ENCODE measurements around the gene KIR3DL2. TPM values are rescaled to one million over a fixed set of nuclear protein-coding genes. Genes with fewer than 3 reads are reported as not detected.
"Not testable (repeated sequence)": the region's sequence is repeated elsewhere in the genome, so short reads cannot be mapped to it uniquely, and the experiment has no call there.

The KIR3DL2 gene
- total RNA-seq, 1 experiment from 2014 or later: not detected

DNA sequence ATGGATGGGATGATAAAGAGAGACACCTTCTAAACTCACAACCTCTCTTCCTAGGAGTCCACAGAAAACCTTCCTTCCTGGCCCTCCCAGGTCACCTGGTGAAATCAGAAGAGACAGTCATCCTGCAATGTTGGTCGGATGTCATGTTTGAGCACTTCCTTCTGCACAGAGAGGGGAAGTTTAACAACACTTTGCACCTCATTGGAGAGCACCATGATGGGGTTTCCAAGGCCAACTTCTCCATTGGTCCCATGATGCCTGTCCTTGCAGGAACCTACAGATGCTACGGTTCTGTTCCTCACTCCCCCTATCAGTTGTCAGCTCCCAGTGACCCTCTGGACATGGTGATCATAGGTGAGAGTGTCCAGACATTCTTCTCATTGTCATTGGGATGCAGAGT lies 12.7 kb upstream of the KIR3DL2 start:
- not testable (repeated sequence) for H3K27me3 ChIP-seq (replicated peaks); H3K9me3 ChIP-seq (replicated peaks); H3K27ac ChIP-seq; DNase-seq (ENCODE audit: low read depth in 1 of 2, low spot score in 2 of 2); H3K4me3 ChIP-seq; H3K4me1 ChIP-seq (replicated peaks); H3K36me3 ChIP-seq

DNA sequence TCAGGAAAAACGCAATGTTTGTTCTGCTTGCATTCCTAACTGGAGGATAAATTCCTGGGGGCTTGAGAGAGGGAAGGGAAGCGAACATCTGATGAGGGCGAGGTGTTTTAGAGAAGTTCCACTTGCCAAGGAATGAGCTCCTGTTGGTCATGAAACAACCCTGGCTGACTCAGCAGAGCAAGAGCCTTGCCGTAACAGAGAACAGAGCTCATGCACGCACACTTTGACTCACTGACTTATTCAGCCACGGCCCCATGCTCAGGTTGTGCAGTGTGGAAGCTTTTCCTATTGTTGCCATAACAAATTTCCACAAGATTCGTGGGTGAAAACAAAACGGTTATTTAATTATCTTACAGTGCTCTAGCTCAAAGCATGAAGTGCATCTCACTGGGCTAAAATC lies 7.1 kb upstream of the KIR3DL2 start:
- not testable (repeated sequence) for H3K36me3 ChIP-seq; DNase-seq (ENCODE audit: low read depth in 1 of 2, low spot score in 2 of 2); H3K27me3 ChIP-seq (replicated peaks); H3K4me3 ChIP-seq; H3K9me3 ChIP-seq (replicated peaks); H3K27ac ChIP-seq; H3K4me1 ChIP-seq (replicated peaks)

DNA sequence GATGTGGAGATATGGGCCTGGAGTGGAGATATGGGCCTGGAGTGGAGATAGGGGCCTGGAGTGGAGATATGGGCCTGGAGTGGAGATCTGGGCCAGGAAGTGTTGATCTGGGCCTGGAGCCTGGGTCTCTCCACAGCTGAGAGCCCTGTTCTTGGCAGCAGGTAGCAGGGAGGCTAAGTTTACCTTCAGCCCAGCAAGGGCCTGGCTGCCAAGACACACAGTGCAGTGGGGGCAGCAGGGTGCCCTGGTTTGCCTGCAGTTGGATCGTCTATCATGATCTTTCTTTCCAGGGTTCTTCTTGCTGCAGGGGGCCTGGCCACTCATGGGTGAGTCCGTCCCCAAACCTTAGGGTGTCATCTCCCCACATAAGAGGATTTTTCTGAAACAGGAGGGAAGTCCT lies 687 bp downstream of the KIR3DL2 start:
- Histone ChIP-seq H3K36me3 (no peaks in the 10 kb centered on the region), H3K9me3 (replicated peaks) (no peaks in the 10 kb centered on the region), H3K4me3 (no peak overlapping the region), H3K27me3 (replicated peaks) (no peaks in the 10 kb centered on the region), H3K27ac (no peak overlapping the region), H3K4me1 (replicated peaks) (no peaks in the 10 kb centered on the region)
- no peak for DNase-seq (ENCODE audit: low read depth in 1 of 2, low spot score in 2 of 2)

DNA sequence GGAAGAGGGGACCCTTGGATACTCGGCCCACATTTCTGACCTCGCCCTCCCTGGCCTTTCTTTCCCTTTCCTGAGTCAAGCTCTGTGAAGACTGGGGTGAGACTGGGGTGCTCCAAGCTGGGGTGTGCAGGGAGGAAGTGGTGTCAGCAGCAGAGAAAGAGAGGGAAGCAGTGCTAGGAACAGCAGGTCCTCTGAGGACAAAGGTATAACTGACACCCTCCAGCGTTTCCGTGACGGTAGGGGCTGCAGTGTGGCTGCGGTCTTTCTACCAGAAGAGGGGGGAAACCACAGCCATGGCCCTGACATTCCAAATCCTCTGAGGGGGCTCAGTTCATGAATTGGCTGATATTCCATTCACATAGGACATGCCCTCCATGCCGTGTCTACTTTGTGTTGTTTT lies 1.1 kb downstream of the KIR3DL2 start:
- DNase-seq (ENCODE audit: low read depth in 1 of 2, low spot score in 2 of 2): no peak
- Histone ChIP-seq H3K4me1 (replicated peaks) (no peaks in the 10 kb centered on the region), H3K9me3 (replicated peaks) (no peaks in the 10 kb centered on the region), H3K27me3 (replicated peaks) (no peaks in the 10 kb centered on the region), H3K4me3 (no peak overlapping the region), H3K36me3 (no peaks in the 10 kb centered on the region), H3K27ac (no peak overlapping the region)

DNA sequence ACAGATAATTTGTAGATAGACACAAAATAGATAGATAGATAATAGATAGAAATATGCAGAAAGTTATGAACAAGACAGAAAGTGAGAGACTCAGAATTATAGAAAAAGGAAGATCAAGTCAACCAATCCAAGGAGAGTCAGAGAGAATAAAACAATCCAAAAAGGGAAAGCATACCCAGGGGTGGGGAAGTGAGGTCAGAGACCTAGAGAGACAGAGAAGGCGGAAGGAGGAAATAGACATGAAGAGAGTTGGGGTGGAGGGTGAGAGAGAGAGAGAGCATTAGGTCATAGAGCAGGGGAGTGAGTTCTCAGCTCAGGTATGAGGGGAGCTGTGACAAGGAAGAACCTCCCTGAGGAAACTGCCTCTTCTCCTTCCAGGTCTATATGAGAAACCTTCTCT lies 5.0 kb downstream of the KIR3DL2 start:
- not testable (repeated sequence) for H3K9me3 ChIP-seq (replicated peaks); DNase-seq (ENCODE audit: low read depth in 1 of 2, low spot score in 2 of 2); H3K4me3 ChIP-seq; H3K4me1 ChIP-seq (replicated peaks); H3K27ac ChIP-seq; H3K36me3 ChIP-seq; H3K27me3 ChIP-seq (replicated peaks)

- not testable (repeated sequence) for H3K4me3 ChIP-seq; DNase-seq (ENCODE audit: low read depth in 1 of 2, low spot score in 2 of 2); H3K27me3 ChIP-seq (replicated peaks); H3K9me3 ChIP-seq (replicated peaks); H3K36me3 ChIP-seq; H3K27ac ChIP-seq; H3K4me1 ChIP-seq (replicated peaks)
Observed at GRCh38 chr19:54858476-54858875, 8.2 kb downstream of the KIR3DL2 start.

DNA sequence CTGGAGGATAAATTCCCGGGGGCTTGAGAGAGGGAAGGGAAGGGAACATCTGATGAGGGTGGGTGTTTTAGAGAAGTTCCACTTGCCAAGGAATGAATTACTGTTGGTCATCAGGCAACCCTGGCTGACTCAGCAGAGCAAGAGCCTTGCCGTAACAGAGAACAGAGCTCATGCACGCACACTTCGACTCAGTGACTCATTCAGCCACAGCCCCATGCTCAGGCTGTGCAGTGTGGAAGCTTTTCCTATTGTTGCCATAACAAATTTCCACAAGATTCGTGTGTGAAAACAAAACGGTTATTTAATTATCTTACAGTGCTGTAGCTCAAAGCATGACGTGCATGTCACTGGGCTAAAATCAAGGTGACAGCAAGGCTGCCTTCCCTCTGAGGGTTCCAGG lies 9.2 kb downstream of the KIR3DL2 start:
- H3K36me3 ChIP-seq; H3K4me1 ChIP-seq (replicated peaks); H3K27me3 ChIP-seq (replicated peaks); H3K9me3 ChIP-seq (replicated peaks); H3K4me3 ChIP-seq; H3K27ac ChIP-seq; DNase-seq (ENCODE audit: low read depth in 1 of 2, low spot score in 2 of 2): not testable (repeated sequence)

DNA sequence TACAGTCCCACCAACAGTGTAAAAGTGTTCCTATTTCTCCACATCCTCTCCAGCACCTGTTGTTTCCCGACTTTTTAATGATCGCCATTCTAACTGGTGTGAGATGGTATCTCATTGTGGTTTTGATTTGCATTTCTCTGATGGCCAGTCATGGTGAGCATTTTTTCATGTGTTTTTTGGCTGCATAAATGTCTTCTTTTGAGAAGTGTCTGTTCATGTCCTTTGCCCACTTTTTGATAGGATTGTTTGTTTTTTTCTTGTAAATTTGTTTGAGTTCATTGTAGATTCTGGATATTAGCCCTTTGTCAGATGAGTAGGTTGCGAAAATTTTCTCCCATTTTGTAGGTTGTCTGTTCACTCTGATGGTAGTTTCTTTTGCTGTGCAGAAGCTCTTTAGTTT lies 13.2 kb downstream of the KIR3DL2 start:
- not testable (repeated sequence) for H3K27ac ChIP-seq; H3K4me1 ChIP-seq (replicated peaks); H3K4me3 ChIP-seq; H3K27me3 ChIP-seq (replicated peaks); H3K36me3 ChIP-seq; DNase-seq (ENCODE audit: low read depth in 1 of 2, low spot score in 2 of 2); H3K9me3 ChIP-seq (replicated peaks)

GRCh38 chr19:54871696-54872095 lies 21.5 kb downstream of the KIR3DL2 start:
- Histone ChIP-seq H3K9me3 (replicated peaks) (no peaks in the 10 kb centered on the region), H3K4me1 (replicated peaks) (no peaks in the 10 kb centered on the region), H3K4me3 (no peak overlapping the region), H3K27me3 (replicated peaks) (no peaks in the 10 kb centered on the region; the same call in 1 of the 2 replicates), H3K36me3 (no peaks in the 10 kb centered on the region), H3K27ac (no peak overlapping the region)
- no peak for DNase-seq (ENCODE audit: low read depth in 1 of 2, low spot score in 2 of 2)

- DNase-seq (ENCODE audit: low read depth in 1 of 2, low spot score in 2 of 2): no peak
- H3K27ac ChIP-seq: no peak within 1 kb of the TSS
- H3K27me3 ChIP-seq (replicated peaks): no peaks in the 10 kb centered on the region; the same call in 1 of the 2 replicates
- no peak within 1 kb of the TSS for H3K4me3 ChIP-seq
- no peaks in the 10 kb centered on the region for H3K36me3 ChIP-seq
- no peaks in the 10 kb centered on the region for H3K9me3 ChIP-seq (replicated peaks)
- no peaks in the 10 kb centered on the region for H3K4me1 ChIP-seq (replicated peaks)
Observed at GRCh38 chr19:54873990-54874389, 23.7 kb downstream of the KIR3DL2 start, which contains the start of gene FCAR. TSS of gene FCAR (plus strand) at chr19:54874235. CDS start at chr19:54874290, 55 bp downstream.

DNA sequence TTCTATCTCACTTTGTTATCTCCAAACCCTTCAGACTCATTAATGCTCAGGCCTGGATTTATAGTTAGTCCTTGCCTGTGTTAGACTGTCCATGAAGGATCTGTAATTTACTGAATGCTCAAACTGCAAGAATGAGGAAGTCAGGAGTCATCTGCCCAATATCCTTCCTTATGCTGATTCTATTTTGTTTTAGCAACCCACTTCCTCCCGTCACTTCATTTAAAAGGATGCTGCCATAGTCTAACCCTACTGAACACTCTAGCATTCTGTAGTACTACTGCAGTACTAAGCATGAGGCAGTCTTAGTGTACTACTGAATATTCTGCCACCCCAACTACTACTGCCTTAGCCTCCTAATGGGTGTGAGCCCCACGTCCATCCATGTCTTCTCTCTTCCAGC lies 25.3 kb downstream of the KIR3DL2 start:
- H3K36me3 ChIP-seq: no peaks in the 10 kb centered on the region
- H3K27ac ChIP-seq: no peak overlapping the region
- no peaks in the 10 kb centered on the region for H3K9me3 ChIP-seq (replicated peaks)
- no peaks in the 10 kb centered on the region for H3K4me1 ChIP-seq (replicated peaks)
- no peak for DNase-seq (ENCODE audit: low read depth in 1 of 2, low spot score in 2 of 2)
- no peaks in the 10 kb centered on the region; the same call in 1 of the 2 replicates for H3K27me3 ChIP-seq (replicated peaks)
- no peak overlapping the region for H3K4me3 ChIP-seq

- no peak for DNase-seq (ENCODE audit: low read depth in 1 of 2, low spot score in 2 of 2)
- no peak overlapping the region for H3K4me3 ChIP-seq
- no peaks in the 10 kb centered on the region for H3K36me3 ChIP-seq
- no peaks in the 10 kb centered on the region for H3K4me1 ChIP-seq (replicated peaks)
- H3K9me3 ChIP-seq (replicated peaks): no peaks in the 10 kb centered on the region
- no peaks in the 10 kb centered on the region for H3K27me3 ChIP-seq (replicated peaks)
- H3K27ac ChIP-seq: no peak overlapping the region
Observed at GRCh38 chr19:54877471-54877870, 27.2 kb downstream of the KIR3DL2 start.

DNA sequence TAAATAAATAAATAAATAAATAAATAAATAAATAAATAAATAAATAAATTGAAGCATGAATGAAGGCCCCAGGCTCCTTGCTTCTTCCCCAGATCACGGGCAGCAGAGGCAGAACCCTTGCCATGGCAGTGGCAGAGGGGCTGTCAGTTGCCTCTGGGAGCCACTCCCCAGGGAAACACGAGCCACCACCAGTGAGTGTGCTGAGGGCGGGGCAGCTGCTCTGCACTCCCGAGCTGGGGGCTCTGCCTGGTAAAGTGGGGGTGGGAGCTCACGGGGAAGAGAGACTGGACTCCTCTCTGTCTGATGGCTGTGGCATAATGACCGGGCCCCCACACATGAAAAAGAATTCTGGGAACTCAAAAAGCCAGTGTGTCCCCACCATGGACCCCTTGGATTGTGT lies 31.6 kb downstream of the KIR3DL2 start:
- Histone ChIP-seq H3K36me3 (no peaks in the 10 kb centered on the region), H3K9me3 (replicated peaks) (no peaks in the 10 kb centered on the region), H3K27ac (no peak overlapping the region), H3K4me3 (no peak overlapping the region), H3K27me3 (replicated peaks) (no peaks in the 10 kb centered on the region), H3K4me1 (replicated peaks) (no peaks in the 10 kb centered on the region)
- no peak for DNase-seq (ENCODE audit: low read depth in 1 of 2, low spot score in 2 of 2)

- Histone ChIP-seq H3K4me3 (no peak overlapping the region), H3K4me1 (replicated peaks) (no peaks in the 10 kb centered on the region), H3K36me3 (no peaks in the 10 kb centered on the region), H3K9me3 (replicated peaks) (no peaks in the 10 kb centered on the region), H3K27ac (no peak overlapping the region), H3K27me3 (replicated peaks) (no peaks in the 10 kb centered on the region)
- no peak for DNase-seq (ENCODE audit: low read depth in 1 of 2, low spot score in 2 of 2)
Observed at GRCh38 chr19:54882758-54883157, 32.5 kb downstream of the KIR3DL2 start.

DNA sequence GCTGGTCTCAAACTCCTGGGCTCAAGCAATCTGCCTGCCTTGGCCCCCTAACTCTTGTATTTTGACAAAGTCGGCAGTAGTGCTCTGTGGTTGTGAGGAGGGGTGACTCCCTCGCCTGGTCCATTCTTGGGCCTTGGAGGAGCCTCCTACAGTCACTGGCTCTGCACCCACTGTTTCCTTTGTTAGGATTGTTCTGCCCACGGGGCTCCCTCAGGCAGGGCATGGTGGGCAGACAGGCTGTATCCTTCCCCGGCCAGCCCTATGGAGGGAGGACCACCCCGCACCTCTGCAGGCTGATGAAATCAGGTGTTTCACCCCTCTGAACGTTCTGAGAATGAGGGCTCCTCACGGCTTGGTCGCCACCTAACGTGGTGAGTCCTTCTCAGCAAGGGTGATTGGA lies 33.0 kb downstream of the KIR3DL2 start:
- no peak for DNase-seq (ENCODE audit: low read depth in 1 of 2, low spot score in 2 of 2)
- Histone ChIP-seq H3K27ac (no peak overlapping the region), H3K4me3 (no peak overlapping the region), H3K27me3 (replicated peaks) (no peaks in the 10 kb centered on the region), H3K4me1 (replicated peaks) (no peaks in the 10 kb centered on the region), H3K36me3 (no peaks in the 10 kb centered on the region), H3K9me3 (replicated peaks) (no peaks in the 10 kb centered on the region)

Data from SJSA1 (cell line).